ENCODE measurements around the gene SNX14. TPM values are rescaled to one million over a fixed set of nuclear protein-coding genes. Genes with fewer than 3 reads are reported as not detected.

The SNX14 gene
- total RNA-seq, 1 donor from 2014 or later = 97.8 TPM

DNA sequence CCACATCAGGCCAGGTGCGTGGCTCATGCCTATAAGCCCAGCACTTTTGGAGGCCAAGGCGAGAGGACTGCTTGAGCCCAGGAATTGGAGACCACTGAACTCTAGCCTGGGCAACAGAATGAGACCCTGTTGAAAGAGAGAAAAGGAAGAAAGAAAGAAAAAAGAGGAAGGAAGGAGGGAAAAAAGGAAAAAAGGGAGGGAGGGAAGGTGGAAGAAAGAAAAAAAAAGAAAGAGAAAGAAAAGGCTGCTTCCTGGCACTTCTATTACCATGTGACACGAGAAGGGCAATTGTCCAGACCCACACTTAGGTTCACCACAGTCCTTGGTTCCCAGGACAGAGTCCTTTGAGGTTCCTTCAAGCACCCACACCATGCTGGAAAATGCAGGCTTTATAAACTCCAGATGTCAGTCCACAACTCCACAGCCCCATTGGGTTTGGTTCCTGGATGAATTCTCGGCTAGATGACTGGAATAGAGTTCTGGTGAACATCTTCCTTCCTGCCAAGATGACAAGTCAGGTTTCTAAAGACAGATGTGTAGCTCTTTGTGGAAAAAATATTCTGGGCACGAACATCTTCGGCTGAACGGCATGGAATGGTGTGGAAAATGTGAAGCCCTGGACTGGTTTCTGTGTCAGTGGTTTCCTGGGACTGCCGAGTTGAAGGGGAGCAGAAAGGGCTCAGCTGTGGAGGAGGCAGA is 111.3 kb downstream of the SNX14 start:
- Histone ChIP-seq H3K27me3 (peaks cover under 1% of the 10 kb centered on the region), H3K36me3 (no peaks in the 10 kb centered on the region), H3K9me3 (no peaks in the 10 kb centered on the region), H3K4me3 (no peak overlapping the region), H3K4me1 (peaks cover 5% of the 10 kb centered on the region), H3K27ac (no peak overlapping the region)
- intact Hi-C loops (cut with DNase I) = loop anchor here (5.0 kb wide), 1 partner anchor 130 kb away; no protein-coding TSS in a partner anchor
- no peak for DNase-seq
- TF ChIP-seq, protein P1, sequence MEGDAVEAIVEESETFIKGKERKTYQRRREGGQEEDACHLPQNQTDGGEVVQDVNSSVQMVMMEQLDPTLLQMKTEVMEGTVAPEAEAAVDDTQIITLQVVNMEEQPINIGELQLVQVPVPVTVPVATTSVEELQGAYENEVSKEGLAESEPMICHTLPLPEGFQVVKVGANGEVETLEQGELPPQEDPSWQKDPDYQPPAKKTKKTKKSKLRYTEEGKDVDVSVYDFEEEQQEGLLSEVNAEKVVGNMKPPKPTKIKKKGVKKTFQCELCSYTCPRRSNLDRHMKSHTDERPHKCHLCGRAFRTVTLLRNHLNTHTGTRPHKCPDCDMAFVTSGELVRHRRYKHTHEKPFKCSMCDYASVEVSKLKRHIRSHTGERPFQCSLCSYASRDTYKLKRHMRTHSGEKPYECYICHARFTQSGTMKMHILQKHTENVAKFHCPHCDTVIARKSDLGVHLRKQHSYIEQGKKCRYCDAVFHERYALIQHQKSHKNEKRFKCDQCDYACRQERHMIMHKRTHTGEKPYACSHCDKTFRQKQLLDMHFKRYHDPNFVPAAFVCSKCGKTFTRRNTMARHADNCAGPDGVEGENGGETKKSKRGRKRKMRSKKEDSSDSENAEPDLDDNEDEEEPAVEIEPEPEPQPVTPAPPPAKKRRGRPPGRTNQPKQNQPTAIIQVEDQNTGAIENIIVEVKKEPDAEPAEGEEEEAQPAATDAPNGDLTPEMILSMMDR (IDR thresholded peaks at IDR 0.05) = no peak
- no peak for ATAC-seq

DNA sequence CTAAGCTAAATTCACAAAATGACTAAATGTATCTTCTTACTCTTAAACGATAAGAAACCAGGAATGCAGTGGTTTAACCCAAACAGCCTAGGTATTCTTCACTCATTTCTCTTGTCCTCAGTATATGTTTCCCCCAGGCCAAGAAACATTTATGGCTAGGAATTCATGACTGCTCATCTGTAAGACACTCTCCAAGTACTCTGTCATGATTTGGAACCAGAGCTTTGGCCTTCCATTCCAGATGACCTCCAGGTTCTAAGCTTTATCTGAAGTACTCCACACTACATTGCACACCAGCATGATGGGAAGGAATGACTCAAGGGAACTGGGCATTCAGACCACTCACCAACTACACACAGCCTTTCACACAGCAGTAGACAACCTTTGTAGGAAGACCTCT is 114.5 kb downstream of the SNX14 start:
- TF ChIP-seq, protein P1 (IDR thresholded peaks at IDR 0.05) = no peak
- intact Hi-C loops (cut with DNase I) = no loop called here
- no peaks in the 10 kb centered on the region for H3K9me3 ChIP-seq
- ATAC-seq = no peak
- H3K4me1 ChIP-seq = peaks cover 5% of the 10 kb centered on the region
- H3K4me3 ChIP-seq = no peak overlapping the region
- no peak for DNase-seq
- no peaks in the 10 kb centered on the region for H3K36me3 ChIP-seq
- H3K27me3 ChIP-seq = peaks cover 5% of the 10 kb centered on the region
- H3K27ac ChIP-seq = no peak overlapping the region

DNA sequence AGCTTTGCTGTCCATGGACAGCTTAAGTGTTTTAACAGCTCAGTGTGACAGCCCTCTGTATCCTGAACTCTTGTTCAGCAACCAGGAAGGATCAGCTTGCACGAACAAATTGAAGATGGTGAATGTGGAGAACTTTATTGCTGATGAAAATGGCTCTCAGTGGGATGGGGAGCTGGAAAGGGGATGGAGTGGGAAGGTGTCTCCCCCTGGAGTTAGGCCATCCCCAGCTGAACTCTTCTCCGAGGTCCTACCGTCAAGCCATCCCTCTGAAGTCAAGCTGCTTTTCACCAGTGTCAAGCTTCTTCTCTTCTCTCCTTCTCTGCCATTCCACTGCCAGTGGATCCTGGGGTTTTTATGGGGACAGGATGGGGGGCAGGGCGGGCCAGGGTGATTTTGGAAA is 117.1 kb downstream of the SNX14 start:
- peaks cover 5% of the 10 kb centered on the region for H3K27me3 ChIP-seq
- ATAC-seq (no peak), DNase-seq (no peak)
- TF ChIP-seq, protein P1 (IDR thresholded peaks at IDR 0.05) = no peak
- no peaks in the 10 kb centered on the region for H3K9me3 ChIP-seq
- H3K4me1 ChIP-seq = no peaks in the 10 kb centered on the region
- H3K36me3 ChIP-seq = no peaks in the 10 kb centered on the region
- H3K4me3 ChIP-seq = no peak overlapping the region
- H3K27ac ChIP-seq = no peak overlapping the region
- intact Hi-C loops (cut with DNase I) = no loop called here

DNA sequence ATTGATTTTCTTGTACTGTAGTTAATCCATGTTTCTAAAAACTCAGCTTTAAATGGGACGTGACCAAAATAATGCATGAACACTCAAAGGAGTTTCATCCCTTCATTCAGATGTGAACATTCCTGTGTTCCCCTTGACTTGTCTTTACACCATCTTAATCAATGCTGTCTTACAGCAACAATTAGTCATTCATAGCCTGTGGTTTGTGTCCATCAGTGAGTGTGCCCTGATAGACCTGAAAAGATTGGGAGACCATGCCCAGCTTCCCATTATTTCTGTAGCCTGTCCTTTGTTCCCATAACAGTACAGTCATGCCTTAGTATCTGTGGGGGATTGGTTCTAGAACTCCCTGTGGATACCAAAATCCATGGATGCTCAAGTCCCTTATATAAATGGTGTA is 119.9 kb downstream of the SNX14 start:
- Histone ChIP-seq H3K27me3 (peaks cover 5% of the 10 kb centered on the region), H3K36me3 (no peaks in the 10 kb centered on the region), H3K4me1 (no peaks in the 10 kb centered on the region), H3K27ac (no peak overlapping the region), H3K4me3 (no peak overlapping the region), H3K9me3 (no peaks in the 10 kb centered on the region)
- intact Hi-C loops (cut with DNase I) = no loop called here
- ATAC-seq (no peak), DNase-seq (no peak)
- TF ChIP-seq, protein P1 (IDR thresholded peaks at IDR 0.05) = no peak

DNA sequence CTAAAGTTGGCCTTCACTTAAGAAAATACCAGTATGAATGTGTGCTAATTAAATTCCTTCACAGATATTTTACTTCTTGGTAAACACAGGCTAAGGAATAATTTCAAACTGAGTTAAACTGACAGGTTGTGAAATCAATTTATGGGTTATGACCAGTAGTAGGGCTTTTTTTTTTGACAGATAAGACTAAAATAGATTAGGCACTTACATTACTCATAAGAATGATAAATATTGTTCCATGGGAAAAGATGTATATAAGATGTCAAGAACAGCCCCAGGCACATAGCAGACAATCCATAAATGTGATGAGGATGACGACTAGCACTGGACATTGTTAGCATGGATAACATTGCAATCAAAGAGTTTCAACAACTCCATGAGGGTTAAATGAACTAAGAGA is 120.9 kb downstream of the SNX14 start:
- intact Hi-C loops (cut with DNase I) = no loop called here
- H3K4me1 ChIP-seq = no peaks in the 10 kb centered on the region
- DNase-seq (no peak), ATAC-seq (no peak)
- peaks cover 5% of the 10 kb centered on the region for H3K27me3 ChIP-seq
- no peak overlapping the region for H3K4me3 ChIP-seq
- no peaks in the 10 kb centered on the region for H3K36me3 ChIP-seq
- TF ChIP-seq, protein P1 (IDR thresholded peaks at IDR 0.05) = no peak
- H3K9me3 ChIP-seq = no peaks in the 10 kb centered on the region
- no peak overlapping the region for H3K27ac ChIP-seq

DNA sequence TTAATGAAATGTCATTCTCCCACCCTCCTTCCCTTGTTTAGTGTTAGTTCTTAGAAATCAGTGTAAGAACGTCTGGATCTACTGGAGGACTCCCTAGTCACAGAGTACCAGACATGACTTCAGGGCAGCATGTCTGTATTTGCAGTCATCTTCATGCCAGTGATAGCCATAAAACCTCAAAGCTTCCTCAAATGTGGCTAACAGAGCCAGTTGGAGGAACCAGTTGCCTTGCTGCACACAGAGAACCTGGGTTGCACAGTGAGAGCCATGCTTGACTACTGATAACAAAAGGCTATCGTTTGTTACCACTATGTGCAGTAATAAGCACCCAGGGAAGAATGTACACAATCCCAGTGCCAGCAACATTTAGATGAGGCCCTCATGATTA is 123.6 kb downstream of the SNX14 start:
- DNase-seq (no peak), ATAC-seq (no peak)
- Histone ChIP-seq H3K9me3 (no peaks in the 10 kb centered on the region), H3K4me3 (no peak overlapping the region), H3K4me1 (no peaks in the 10 kb centered on the region), H3K36me3 (no peaks in the 10 kb centered on the region), H3K27me3 (no peaks in the 10 kb centered on the region), H3K27ac (no peak overlapping the region)
- intact Hi-C loops (cut with DNase I) = no loop called here
- TF ChIP-seq, protein P1 (IDR thresholded peaks at IDR 0.05) = no peak

Measured in upper lobe of right lung (tissue), 1 donor.